GM13977 (cell line): Measurements from ENCODE around the gene UGDH.

Source experiments
- DNase-seq: peaks from one replicate; pipeline ENCODE4 v3.0.0; 2012; ENCODE audit warnings: low spot score
- in situ Hi-C: fragments of 300-500 bp; cut with MboI; formaldehyde crosslinking; loops from one replicate; pipeline ENCODE4 v1.12.0; 2022; ENCODE audit warnings: low sequenced_read_pairs, low pct_unique_long_range_greater_than_20kb, mixed read lengths, inconsistent platforms; ENCODE audit not compliant: unreplicated experiment
- TF ChIP-seq, protein P1 (sequence below): IDR thresholded peaks from 2 replicates; pipeline ENCODE4 v1.5.1; 2012; ENCODE audit warnings: mild to moderate bottlenecking, control low read depth; ENCODE audit not compliant: insufficient read depth; ENCODE audit errors: extremely low read depth, missing control alignments

The UGDH gene

DNA sequence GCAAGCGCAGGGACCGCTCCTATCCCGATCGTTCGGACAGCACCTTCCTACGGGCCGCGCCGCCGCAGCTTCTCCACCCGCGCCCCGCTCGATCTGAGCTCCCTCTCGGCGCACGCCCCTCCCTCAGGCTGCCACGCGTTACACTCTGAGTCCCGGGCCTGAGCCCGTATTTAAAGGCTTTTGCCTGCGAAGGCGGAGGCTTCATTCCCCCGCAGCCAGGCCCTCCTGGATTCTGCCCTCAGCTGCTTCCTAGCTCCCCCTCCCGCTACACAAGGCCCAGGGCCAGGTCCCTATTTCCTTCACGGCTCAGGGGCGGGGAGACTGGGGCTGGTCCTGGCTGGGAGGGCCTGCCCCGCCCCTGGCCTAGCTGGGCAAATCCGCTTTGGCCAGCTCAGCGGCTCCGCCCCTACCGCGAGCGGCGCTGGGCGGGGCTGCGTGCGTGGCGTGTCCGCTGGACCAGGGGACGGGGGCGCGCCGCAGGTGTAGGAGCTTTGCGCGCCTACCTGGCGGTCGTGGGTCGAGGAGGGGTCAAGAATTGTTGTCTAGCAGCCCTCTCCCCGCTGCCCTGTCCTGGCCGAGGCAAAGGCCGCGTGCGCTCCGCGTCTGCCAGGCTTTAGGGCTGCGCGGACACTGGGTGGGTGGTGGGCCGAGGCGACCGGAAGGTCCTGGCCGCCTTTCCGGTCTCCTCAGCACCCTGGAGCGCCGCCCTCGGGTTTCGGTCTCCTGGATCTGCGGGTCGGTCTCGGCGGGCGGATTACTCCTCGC lies at the start of gene UGDH:
Gene UGDH (minus strand): TSS at position 144 of the 765 bp plus-strand sequence. CDS start 5,927 bp downstream, outside the sequence.
- in situ Hi-C loops = no loop called here
- DNase-seq = peak; percentile 98
- TF ChIP-seq, protein P1, sequence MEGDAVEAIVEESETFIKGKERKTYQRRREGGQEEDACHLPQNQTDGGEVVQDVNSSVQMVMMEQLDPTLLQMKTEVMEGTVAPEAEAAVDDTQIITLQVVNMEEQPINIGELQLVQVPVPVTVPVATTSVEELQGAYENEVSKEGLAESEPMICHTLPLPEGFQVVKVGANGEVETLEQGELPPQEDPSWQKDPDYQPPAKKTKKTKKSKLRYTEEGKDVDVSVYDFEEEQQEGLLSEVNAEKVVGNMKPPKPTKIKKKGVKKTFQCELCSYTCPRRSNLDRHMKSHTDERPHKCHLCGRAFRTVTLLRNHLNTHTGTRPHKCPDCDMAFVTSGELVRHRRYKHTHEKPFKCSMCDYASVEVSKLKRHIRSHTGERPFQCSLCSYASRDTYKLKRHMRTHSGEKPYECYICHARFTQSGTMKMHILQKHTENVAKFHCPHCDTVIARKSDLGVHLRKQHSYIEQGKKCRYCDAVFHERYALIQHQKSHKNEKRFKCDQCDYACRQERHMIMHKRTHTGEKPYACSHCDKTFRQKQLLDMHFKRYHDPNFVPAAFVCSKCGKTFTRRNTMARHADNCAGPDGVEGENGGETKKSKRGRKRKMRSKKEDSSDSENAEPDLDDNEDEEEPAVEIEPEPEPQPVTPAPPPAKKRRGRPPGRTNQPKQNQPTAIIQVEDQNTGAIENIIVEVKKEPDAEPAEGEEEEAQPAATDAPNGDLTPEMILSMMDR = no peak

DNA sequence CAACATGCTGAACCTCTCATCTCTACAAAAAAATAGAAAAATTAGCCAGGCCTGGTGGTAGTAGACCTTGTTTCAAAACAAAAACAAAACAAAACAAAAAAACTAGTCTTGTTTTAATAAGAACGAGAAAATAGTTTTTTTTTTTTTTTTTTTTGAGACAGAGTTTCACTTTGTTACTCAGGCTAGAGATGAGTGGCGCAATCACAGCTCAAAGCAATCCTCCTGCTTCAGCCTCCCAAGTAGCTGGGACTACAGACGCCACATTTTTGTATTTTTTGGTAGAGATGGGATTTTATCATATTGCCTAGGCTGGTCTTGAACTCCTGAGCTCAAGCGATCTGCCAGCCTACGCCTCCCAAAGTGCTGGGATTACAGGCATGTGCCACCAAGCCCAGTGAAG lies 47.7 kb upstream of the UGDH start:
- in situ Hi-C loops = no loop called here

GRCh38 chr4:39571504-39571903 lies 44.3 kb upstream of the UGDH start:
- in situ Hi-C loops = no loop called here
- no peak for DNase-seq
- TF ChIP-seq, protein P1 = no peak

More for the DNA sequence above, 47.7 kb upstream of the UGDH start:
- TF ChIP-seq, protein P1 = no peak
- no peak for DNase-seq

- TF ChIP-seq, protein P1 = no peak
- no peak for DNase-seq
- in situ Hi-C loops = no loop called here
These were observed 43.8 kb upstream of the UGDH start for GRCh38 chr4:39571054-39571453.

DNA sequence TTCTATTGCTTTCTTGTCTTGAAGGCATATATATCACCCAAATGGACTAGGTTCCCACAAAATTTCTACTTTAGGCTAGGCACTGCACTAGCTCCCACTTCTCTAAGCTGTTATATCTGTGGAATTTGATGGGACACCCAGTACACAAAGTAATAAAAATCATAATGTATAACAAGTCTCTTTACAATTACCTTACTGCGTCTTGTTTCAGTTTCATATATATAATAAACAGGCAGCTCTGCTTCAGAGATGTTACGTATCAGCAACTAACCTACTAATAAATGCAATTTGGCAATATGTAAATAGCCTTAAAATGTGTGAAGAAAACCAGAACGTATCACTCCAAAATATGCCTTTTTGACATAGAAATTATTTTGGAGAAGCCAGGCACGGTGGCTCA lies 42.0 kb upstream of the UGDH start:
- TF ChIP-seq, protein P1 = no peak
- in situ Hi-C loops = no loop called here
- no peak for DNase-seq

- peak; percentile 58 for DNase-seq
- TF ChIP-seq, protein P1 = no peak
- in situ Hi-C loops = no loop called here
These were observed 41.6 kb upstream of the UGDH start for GRCh38 chr4:39568805-39569204.
